ENCODE results near the gene N4BP2. TPM values are rescaled to one million over a fixed set of nuclear protein-coding genes. Genes with fewer than 3 reads are reported as not detected.
"Not testable (repeated sequence)": the region's sequence is repeated elsewhere in the genome, so short reads cannot be mapped to it uniquely, and the experiment has no call there.

Gene N4BP2
- total RNA-seq, 1 experiment from 2014 or later, result 5.3 TPM

DNA sequence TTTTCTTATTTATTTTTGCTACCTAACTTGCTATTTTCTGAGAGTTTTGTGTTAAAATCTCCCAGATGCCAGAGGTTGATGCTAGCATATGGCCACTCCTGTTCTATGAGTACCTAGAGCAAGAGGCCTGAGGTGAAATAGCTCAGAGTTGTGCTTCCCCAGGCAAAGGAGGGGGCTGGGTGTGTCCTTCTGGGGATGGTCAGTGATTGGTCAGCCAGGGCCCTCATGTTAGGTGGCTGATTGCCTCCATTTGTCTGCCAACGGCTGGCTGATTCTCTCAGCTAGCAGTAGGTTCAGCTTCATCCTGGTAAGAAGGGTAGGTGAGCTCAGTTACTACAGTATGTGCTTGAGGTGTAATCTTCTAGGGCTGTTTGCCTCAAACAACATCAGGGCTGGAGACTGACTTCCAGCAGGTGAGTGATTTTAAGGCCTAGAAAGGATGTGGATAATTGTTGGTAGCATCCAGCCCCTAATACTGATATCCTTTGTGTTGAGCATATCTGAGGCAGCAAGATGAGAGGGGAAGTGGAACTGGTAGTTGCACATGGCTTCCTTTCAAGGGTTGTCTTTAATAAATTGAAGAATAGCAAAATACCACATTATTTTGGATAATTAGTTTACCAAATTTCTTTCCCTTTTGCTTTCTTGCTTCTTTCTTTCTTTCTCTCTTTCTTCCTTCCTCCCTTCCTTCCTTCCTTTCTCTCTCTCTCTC lies 77.7 kb downstream of the N4BP2 start:
- H3K4me3 Mint-ChIP-seq (ENCODE audit: low read depth, unreplicated experiment), result no peak overlapping the region
- DNase-seq, result no peak
- H3K4me1 Mint-ChIP-seq (ENCODE audit: low read depth, unreplicated experiment), result no peaks in the 10 kb centered on the region
- no peaks in the 10 kb centered on the region for H3K9me3 Mint-ChIP-seq (ENCODE audit: low read depth, unreplicated experiment)
- H3K27me3 Mint-ChIP-seq (ENCODE audit: unreplicated experiment), result no peaks in the 10 kb centered on the region
- intact Hi-C loops (cut with micrococcal nuclease; ENCODE audit: unreplicated experiment), result no loop called here
- TF ChIP-seq, protein P1, sequence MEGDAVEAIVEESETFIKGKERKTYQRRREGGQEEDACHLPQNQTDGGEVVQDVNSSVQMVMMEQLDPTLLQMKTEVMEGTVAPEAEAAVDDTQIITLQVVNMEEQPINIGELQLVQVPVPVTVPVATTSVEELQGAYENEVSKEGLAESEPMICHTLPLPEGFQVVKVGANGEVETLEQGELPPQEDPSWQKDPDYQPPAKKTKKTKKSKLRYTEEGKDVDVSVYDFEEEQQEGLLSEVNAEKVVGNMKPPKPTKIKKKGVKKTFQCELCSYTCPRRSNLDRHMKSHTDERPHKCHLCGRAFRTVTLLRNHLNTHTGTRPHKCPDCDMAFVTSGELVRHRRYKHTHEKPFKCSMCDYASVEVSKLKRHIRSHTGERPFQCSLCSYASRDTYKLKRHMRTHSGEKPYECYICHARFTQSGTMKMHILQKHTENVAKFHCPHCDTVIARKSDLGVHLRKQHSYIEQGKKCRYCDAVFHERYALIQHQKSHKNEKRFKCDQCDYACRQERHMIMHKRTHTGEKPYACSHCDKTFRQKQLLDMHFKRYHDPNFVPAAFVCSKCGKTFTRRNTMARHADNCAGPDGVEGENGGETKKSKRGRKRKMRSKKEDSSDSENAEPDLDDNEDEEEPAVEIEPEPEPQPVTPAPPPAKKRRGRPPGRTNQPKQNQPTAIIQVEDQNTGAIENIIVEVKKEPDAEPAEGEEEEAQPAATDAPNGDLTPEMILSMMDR (IDR thresholded peaks at IDR 0.05; ENCODE audit: unreplicated experiment), result no peak
- CTCF ChIA-PET, result no interaction called here
- BruUV-seq (replicated peaks), result no TSS peak
- no peak overlapping the region for H3K27ac Mint-ChIP-seq (ENCODE audit: unreplicated experiment)
- H3K36me3 Mint-ChIP-seq (ENCODE audit: insufficient read depth, unreplicated experiment), result no peaks in the 10 kb centered on the region

DNA sequence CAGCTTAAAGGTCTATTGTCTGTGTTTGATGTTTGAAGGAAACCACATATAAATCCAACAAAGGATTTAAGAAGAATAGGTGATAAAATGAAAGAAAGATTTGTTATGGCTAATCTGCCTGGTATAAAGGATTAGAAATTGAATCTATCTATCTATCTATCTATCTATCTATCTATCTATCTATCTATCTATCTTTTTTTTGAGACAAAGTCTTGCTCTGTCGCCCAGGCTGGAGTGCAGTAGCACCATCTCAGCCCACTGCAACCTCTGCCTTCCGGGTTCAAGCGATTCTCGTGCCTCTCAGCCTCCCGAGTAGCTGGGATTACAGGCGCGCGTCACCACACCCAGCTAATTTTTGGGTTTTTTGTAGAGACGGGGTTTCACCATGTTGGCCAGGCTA lies 79.6 kb downstream of the N4BP2 start:
- H3K4me1 Mint-ChIP-seq (ENCODE audit: low read depth, unreplicated experiment); H3K27ac Mint-ChIP-seq (ENCODE audit: unreplicated experiment); DNase-seq; H3K27me3 Mint-ChIP-seq (ENCODE audit: unreplicated experiment); H3K36me3 Mint-ChIP-seq (ENCODE audit: insufficient read depth, unreplicated experiment); H3K4me3 Mint-ChIP-seq (ENCODE audit: low read depth, unreplicated experiment); BruUV-seq (replicated peaks); H3K9me3 Mint-ChIP-seq (ENCODE audit: low read depth, unreplicated experiment); intact Hi-C loops (cut with micrococcal nuclease; ENCODE audit: unreplicated experiment); CTCF ChIA-PET: not testable (repeated sequence)

DNA sequence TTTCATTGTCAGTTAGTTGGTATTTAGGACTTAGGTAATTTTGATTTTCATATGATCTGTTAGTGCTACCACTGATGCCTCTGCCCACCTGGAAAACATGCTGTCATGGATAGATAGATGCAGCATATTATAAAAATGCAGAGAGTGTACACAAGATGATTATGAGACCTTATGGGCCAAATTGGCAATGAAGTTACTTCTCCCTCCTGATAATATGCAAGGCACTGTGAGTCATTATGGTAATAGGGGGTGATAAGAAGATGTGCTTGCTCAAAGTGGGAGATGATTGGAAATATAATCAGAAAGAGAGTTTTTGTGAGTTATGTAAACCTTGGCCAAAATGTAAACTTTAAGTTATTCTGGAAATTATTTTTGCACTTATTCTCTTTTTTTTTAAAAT lies 83.5 kb downstream of the N4BP2 start:
- Mint-ChIP-seq H3K27me3 (ENCODE audit: unreplicated experiment) (no peaks in the 10 kb centered on the region), H3K36me3 (ENCODE audit: insufficient read depth, unreplicated experiment) (peaks cover 5% of the 10 kb centered on the region), H3K9me3 (ENCODE audit: low read depth, unreplicated experiment) (no peaks in the 10 kb centered on the region), H3K27ac (ENCODE audit: unreplicated experiment) (no peak overlapping the region), H3K4me1 (ENCODE audit: low read depth, unreplicated experiment) (no peaks in the 10 kb centered on the region), H3K4me3 (ENCODE audit: low read depth, unreplicated experiment) (no peak overlapping the region)
- CTCF ChIA-PET, result no interaction called here
- intact Hi-C loops (cut with micrococcal nuclease; ENCODE audit: unreplicated experiment), result no loop called here
- DNase-seq, result no peak
- no TSS peak for BruUV-seq (replicated peaks)
- TF ChIP-seq, protein P1 (IDR thresholded peaks at IDR 0.05; ENCODE audit: unreplicated experiment), result no peak

DNA sequence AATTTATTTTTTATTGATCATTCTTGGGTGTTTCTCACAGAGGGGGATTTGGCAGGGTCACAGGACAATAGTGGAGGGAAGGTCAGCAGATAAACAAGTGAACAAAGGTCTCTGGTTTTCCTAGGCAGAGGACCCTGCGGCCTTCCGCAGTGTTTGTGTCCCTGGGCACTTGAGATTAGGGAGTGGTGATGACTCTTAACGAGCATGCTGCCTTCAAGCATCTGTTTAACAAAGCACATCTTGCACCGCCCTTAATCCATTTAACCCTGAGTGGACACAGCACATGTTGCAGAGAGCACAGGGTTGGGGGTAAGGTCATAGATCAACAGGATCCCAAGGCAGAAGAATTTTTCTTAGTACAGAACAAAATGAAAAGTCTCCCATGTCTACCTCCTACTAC lies 83.9 kb downstream of the N4BP2 start:
- intact Hi-C loops (cut with micrococcal nuclease; ENCODE audit: unreplicated experiment); BruUV-seq (replicated peaks); H3K4me1 Mint-ChIP-seq (ENCODE audit: low read depth, unreplicated experiment); H3K9me3 Mint-ChIP-seq (ENCODE audit: low read depth, unreplicated experiment); DNase-seq; CTCF ChIA-PET; H3K4me3 Mint-ChIP-seq (ENCODE audit: low read depth, unreplicated experiment); H3K27ac Mint-ChIP-seq (ENCODE audit: unreplicated experiment); H3K36me3 Mint-ChIP-seq (ENCODE audit: insufficient read depth, unreplicated experiment); H3K27me3 Mint-ChIP-seq (ENCODE audit: unreplicated experiment): not testable (repeated sequence)

DNA sequence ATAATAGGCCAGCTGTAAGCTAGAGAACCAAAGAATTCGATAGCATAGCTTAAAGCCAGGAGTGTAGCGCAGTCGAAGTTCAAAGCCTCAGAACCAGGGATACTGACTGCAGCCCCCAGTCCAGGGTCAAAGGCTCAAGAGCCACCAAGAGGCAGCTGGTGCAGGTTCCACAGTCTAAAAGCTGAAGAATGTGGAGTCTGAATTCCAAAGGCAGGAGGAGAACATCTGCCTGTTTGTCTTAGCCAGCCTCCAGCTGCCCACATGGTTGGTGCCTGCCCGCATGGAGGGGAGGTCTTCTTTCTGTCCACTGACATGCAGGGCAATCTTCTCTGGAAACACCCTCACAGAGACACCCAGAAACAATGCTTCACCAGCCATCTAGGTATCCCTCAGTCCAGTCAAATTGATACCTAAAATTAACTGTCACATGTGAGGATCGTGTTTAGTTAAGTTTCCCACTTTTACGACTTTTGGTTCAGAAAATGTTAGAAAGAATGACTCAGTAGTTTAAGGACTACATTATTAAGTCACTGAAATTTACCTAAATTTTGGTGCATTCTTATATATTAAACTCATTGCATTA lies 87.4 kb downstream of the N4BP2 start:
- TF ChIP-seq, protein P1 (IDR thresholded peaks at IDR 0.05; ENCODE audit: unreplicated experiment), result no peak
- H3K27ac Mint-ChIP-seq (ENCODE audit: unreplicated experiment), result no peak overlapping the region
- no peak overlapping the region for H3K4me3 Mint-ChIP-seq (ENCODE audit: low read depth, unreplicated experiment)
- H3K9me3 Mint-ChIP-seq (ENCODE audit: low read depth, unreplicated experiment), result no peaks in the 10 kb centered on the region
- BruUV-seq (replicated peaks), result no TSS peak
- no peaks in the 10 kb centered on the region for H3K27me3 Mint-ChIP-seq (ENCODE audit: unreplicated experiment)
- peaks cover 5% of the 10 kb centered on the region for H3K36me3 Mint-ChIP-seq (ENCODE audit: insufficient read depth, unreplicated experiment)
- CTCF ChIA-PET, result no interaction called here
- DNase-seq, result no peak
- H3K4me1 Mint-ChIP-seq (ENCODE audit: low read depth, unreplicated experiment), result no peaks in the 10 kb centered on the region
- intact Hi-C loops (cut with micrococcal nuclease; ENCODE audit: unreplicated experiment), result no loop called here
